Activated effector memory CD4-positive, alpha-beta T cell treated with anti-CD3 and anti-CD28 coated beads, Interleukin-2, amount 50 U/mL, for 16 hours (primary cell): Measurements from ENCODE around the gene ASRGL1.
"Not testable (repeated sequence)": the region's sequence is repeated elsewhere in the genome, so short reads cannot be mapped to it uniquely, and the experiment has no call there.

Source experiments
- DNase-seq: peaks from one replicate; pipeline ENCODE4 v3.0.0-alpha.2; 2020

The ASRGL1 gene

GRCh38 chr11:62353841-62354240 lies 16.6 kb downstream of the ASRGL1 start:
- DNase-seq, result no peak

GRCh38 chr11:62358273-62358672 lies 21.0 kb downstream of the ASRGL1 start:
- DNase-seq, result no peak

DNA sequence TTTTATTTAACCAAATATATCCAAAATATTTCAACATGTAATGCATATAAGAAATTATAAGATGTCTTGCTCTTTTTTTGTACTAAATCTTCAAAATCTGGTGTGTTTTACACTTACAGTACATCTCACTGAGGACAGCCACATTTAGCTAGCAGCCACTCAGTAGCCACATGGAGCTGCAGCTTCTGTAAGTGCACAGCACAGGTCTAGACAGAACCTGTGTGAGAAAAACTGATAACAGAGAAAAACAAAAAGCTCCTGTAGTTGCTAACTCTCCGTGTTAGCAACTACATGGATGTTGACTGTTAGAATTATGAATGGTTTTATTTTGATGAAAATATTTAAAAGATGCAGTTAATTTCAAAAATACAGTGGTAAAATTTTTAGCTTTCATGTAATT lies 22.2 kb downstream of the ASRGL1 start:
- no peak for DNase-seq

DNA sequence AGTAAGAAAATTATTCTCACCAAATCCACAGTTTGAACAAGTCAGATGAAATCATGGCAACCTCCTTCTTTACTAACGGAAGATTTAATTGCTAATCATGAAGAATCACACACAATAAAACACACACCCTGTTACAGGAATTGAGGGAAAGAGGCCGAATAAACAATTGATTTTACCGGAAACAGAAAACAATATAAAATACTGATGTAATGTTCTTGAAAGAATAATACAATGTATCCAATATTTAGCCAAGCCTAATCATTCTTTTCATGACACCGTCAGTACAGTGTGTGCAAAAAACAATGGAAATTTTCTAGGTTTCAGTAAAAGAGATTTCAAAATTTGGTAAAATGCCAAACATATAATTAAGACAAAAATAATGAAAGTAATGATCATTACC lies 23.4 kb downstream of the ASRGL1 start:
- no peak for DNase-seq

- DNase-seq, result not testable (repeated sequence)
These were observed 31.7 kb downstream of the ASRGL1 start for GRCh38 chr11:62368861-62369477.

- DNase-seq, result peak; percentile 80
These were observed 33.6 kb downstream of the ASRGL1 start for GRCh38 chr11:62370743-62371440.

DNA sequence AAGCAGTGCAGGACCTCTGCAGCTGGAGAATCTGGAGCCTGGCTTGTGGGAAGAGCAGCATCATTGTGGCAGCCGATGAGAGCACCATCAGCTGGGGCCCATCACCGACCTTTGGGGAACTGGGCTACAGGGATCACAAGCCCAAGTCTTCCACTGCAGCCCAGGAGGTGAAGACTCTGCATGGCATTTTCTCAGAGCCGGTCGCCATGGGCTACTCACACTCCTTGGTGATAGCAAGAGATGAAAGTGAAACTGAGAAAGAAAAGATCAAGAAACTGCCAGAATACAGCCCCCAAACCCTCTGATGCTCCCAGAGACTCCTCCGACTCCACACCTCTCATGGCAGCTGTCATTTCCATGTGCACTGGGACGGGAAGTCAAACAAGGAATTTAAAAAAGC lies 35.6 kb downstream of the ASRGL1 start:
- DNase-seq, result no peak

- no peak for DNase-seq
These were observed 36.3 kb downstream of the ASRGL1 start for GRCh38 chr11:62373464-62374119.

- no peak for DNase-seq
These were observed 37.6 kb downstream of the ASRGL1 start for GRCh38 chr11:62374801-62375200.

GRCh38 chr11:62378459-62379063 lies 41.3 kb downstream of the ASRGL1 start:
- DNase-seq, result not testable (repeated sequence)

- not testable (repeated sequence) for DNase-seq
These were observed 42.3 kb downstream of the ASRGL1 start for GRCh38 chr11:62379586-62379985.

DNA sequence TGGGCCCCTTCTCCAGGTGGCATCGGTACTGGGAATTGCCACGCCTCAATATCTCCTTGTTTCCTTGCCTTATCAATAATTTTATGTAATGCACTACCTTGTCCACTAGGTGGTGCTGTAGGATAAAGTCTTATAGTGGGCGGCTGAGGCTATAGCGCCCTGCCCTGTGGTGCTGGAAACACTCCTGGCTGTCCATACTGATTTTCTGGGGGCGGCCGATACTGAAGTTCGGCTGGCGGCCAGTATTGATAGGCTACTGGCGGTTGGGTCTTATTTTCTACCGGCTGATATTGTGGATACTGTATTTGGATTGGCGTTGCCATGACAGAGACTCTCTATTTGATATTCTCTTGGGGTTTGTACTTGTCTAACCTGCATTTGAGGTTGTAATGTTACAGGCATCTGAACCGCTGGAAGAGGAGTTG lies 43.6 kb downstream of the ASRGL1 start:
- peak; percentile 72 for DNase-seq

GRCh38 chr11:62383822-62384221 lies 46.6 kb downstream of the ASRGL1 start:
- peak; percentile 16 for DNase-seq

- peak; percentile 57 for DNase-seq
These were observed 48.8 kb downstream of the ASRGL1 start for GRCh38 chr11:62386083-62386482.

DNA sequence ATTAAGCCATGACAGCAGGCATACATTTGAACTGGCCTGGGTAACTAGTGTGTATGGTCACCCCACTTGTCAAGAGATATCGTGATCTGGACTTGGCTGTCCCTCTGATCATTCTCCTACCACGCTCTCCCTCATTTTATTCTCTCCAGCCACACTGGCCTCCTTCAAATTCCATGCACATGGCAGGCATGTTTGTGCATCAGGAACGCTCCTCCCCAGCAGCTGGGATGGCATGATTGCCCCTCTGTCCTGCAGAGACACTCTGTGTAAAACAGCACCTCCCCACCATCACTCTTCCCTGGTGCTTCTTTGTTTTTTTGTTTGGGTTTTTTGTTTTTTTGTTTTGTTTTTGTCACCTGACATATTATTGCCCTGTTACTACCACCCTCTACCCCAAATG lies 50.1 kb downstream of the ASRGL1 start:
- peak; percentile 6 for DNase-seq

DNA sequence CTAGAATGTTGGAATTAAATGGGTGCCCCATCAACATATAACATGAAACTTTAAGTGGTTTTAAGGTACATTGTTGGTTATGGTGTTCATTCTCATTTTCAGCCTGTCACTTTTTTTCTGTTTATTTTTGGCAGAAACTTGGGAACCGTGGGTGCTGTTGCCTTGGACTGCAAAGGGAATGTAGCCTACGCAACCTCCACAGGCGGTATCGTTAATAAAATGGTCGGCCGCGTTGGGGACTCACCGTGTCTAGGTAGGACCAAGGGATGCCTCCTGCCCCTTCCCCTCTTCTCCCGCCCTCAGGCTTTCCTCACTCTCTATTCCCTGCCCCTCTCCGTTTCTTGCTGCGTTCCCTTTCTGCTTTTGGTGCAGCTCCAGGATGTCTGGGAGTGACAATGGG lies 51.8 kb downstream of the ASRGL1 start:
- DNase-seq, result peak; percentile 21

DNA sequence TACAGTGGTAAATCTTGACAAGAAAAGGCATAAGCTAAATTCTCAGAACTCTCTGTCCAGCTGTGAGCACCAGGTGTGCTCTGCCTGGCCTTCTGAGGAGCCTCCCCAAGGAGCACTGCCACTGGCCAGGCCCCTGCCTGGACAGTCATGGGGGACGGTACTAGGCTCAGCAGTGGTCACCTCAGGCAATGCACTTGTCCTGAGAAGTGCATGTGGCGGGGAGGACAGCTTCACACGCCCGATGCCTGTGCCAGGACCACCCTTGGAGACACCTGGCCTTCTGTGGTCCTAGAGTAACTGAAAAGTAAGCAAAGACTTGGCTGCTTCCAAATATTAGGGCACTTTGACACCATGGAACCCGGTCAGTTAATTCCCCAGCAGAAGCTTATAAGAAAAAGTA lies 53.0 kb downstream of the ASRGL1 start:
- peak; percentile 53 for DNase-seq

GRCh38 chr11:62390722-62391121 lies 53.5 kb downstream of the ASRGL1 start:
- no peak for DNase-seq

GRCh38 chr11:62391642-62392425 lies 54.6 kb downstream of the ASRGL1 start:
- DNase-seq, result no peak

GRCh38 chr11:62392506-62392905 lies 55.3 kb downstream of the ASRGL1 start:
- DNase-seq, result no peak

- DNase-seq, result no peak
These were observed 55.9 kb downstream of the ASRGL1 start for GRCh38 chr11:62393061-62393611.

DNA sequence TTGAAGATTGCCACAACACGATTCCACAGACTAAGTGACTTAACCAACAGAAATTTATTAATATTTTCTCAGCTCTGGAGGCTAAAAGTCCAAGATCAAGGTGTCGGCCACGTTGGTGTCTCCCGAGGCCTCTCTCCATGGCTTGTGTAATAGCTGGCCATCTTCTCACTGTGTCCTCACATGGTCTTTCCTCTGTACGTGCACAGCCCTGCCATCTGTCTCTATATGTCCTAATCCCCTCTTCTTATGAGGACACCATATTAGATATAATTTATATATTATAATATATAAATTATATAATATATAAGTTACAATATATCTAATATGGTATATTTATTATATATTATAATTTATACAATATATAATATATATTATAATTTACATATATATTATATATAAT lies 56.5 kb downstream of the ASRGL1 start:
- DNase-seq, result no peak
